ENCODE measurements around the gene PAK1IP1.
"Not testable (repeated sequence)": the region's sequence is repeated elsewhere in the genome, so short reads cannot be mapped to it uniquely, and the experiment has no call there.

Gene PAK1IP1, protein sequence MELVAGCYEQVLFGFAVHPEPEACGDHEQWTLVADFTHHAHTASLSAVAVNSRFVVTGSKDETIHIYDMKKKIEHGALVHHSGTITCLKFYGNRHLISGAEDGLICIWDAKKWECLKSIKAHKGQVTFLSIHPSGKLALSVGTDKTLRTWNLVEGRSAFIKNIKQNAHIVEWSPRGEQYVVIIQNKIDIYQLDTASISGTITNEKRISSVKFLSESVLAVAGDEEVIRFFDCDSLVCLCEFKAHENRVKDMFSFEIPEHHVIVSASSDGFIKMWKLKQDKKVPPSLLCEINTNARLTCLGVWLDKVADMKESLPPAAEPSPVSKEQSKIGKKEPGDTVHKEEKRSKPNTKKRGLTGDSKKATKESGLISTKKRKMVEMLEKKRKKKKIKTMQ

DNA sequence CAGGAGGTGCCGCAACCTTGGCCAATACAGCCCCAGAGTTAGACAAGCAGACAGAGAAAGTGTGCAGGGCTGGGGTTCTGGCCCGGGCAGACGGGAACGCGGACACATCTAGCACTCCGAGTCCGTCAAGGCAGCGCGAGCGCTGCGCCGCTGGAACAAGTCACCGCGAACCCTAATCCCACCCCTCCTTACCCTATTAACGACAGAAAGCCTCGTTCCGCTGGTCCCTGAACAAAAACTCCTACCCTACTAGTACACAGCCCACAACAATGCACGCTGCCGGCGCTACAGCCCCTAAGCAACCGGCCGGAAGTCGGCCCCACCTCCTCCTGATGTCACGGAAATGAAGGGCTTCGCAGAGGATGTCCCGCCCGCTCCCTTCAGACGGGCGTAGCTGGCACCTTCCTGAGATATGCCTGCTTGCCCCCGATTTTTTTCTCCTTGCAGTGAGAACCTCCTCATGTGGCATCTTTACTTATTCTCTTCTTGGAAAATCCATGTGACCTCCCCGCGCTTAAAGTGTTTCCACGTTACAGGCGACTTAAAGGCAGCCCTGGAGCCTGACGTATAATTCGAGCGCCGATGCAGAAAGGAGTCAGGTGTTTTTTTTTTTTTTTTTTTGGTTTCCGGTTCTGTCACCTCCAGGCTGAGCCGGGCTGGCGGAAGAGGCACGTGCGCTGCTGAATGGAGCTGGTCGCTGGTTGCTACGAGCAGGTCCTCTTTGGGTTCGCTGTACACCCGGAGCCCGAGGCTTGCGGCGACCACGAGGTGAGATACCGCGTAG, at the start of gene PAK1IP1, which contains the start of gene C6orf52:
Gene PAK1IP1 (plus strand): TSS at position 671 of the 784 bp plus-strand sequence. CDS start 14 bp downstream, at position 685.
Gene C6orf52 (minus strand): TSS at position 315 of the 784 bp plus-strand sequence. CDS start 7,066 bp downstream, outside the sequence.
- Histone ChIP-seq H3K36me3 (ENCODE audit: low read depth) (peaks cover 25% of the 10 kb centered on the region), H3K4me3 (ENCODE audit: severe bottlenecking) (peak within 1 kb of the TSS; percentile 87), H3K4me1 (ENCODE audit: insufficient read depth, poor library complexity, severe bottlenecking) (peaks cover 10% of the 10 kb centered on the region), H3K27me3 (ENCODE audit: insufficient read depth, poor library complexity, severe bottlenecking) (no peaks in the 10 kb centered on the region), H3K27ac (ENCODE audit: poor library complexity, severe bottlenecking) (peak within 1 kb of the TSS; percentile 77), H3K9me3 (ENCODE audit: severe bottlenecking) (peaks cover 2% of the 10 kb centered on the region)
- peak; percentile 91 for DNase-seq (ENCODE audit: low spot score)
- no peak for TF ChIP-seq CTCF (IDR thresholded peaks at IDR 0.05; ENCODE audit: poor library complexity, severe bottlenecking)
- peak; percentile 95 for ATAC-seq (ENCODE audit: low read depth)

DNA sequence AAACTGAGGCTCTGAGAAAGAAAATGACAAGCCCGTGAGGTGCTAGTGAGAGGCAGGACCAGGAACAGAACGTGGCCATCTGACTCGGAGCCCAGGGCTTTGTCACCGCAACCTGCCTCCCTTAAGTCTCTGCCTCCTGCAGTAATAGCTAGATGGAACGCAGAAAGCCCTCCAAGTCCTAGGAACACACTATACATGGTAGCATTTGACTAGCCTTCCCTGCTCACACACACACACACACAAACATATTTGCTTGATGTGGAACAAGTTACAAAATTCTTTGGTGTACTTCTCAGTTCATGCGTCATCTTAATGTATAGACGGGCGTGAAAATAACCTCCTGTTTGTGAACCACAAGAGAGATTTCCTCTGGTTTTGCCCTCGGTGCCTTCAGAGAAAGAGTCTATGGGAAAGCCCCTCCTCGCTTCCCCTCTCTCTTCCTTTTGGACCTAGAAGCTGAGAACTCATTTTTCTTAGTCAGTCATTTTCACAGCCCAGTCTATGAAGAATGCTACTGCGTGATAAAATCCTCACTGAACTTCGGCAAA, 39.2 kb upstream of the PAK1IP1 start:
- Histone ChIP-seq H3K4me1 (ENCODE audit: insufficient read depth, poor library complexity, severe bottlenecking) (no peaks in the 10 kb centered on the region), H3K9me3 (ENCODE audit: severe bottlenecking) (no peaks in the 10 kb centered on the region), H3K27ac (ENCODE audit: poor library complexity, severe bottlenecking) (no peak overlapping the region), H3K36me3 (ENCODE audit: low read depth) (no peaks in the 10 kb centered on the region), H3K27me3 (ENCODE audit: insufficient read depth, poor library complexity, severe bottlenecking) (no peaks in the 10 kb centered on the region), H3K4me3 (ENCODE audit: severe bottlenecking) (no peak overlapping the region)
- no peak for TF ChIP-seq CTCF (IDR thresholded peaks at IDR 0.05; ENCODE audit: poor library complexity, severe bottlenecking)
- DNase-seq (ENCODE audit: low spot score) (no peak), ATAC-seq (ENCODE audit: low read depth) (no peak)

GRCh38 chr6:10658910-10659698, 35.7 kb upstream of the PAK1IP1 start:
- ATAC-seq (ENCODE audit: low read depth) (no peak), DNase-seq (ENCODE audit: low spot score) (no peak)
- Histone ChIP-seq H3K4me3 (ENCODE audit: severe bottlenecking) (peak overlapping the region; percentile 32), H3K36me3 (ENCODE audit: low read depth) (no peaks in the 10 kb centered on the region), H3K4me1 (ENCODE audit: insufficient read depth, poor library complexity, severe bottlenecking) (no peaks in the 10 kb centered on the region), H3K27me3 (ENCODE audit: insufficient read depth, poor library complexity, severe bottlenecking) (no peaks in the 10 kb centered on the region), H3K27ac (ENCODE audit: poor library complexity, severe bottlenecking) (no peak overlapping the region), H3K9me3 (ENCODE audit: severe bottlenecking) (no peaks in the 10 kb centered on the region)
- TF ChIP-seq CTCF (IDR thresholded peaks at IDR 0.05; ENCODE audit: poor library complexity, severe bottlenecking) = no peak

DNA sequence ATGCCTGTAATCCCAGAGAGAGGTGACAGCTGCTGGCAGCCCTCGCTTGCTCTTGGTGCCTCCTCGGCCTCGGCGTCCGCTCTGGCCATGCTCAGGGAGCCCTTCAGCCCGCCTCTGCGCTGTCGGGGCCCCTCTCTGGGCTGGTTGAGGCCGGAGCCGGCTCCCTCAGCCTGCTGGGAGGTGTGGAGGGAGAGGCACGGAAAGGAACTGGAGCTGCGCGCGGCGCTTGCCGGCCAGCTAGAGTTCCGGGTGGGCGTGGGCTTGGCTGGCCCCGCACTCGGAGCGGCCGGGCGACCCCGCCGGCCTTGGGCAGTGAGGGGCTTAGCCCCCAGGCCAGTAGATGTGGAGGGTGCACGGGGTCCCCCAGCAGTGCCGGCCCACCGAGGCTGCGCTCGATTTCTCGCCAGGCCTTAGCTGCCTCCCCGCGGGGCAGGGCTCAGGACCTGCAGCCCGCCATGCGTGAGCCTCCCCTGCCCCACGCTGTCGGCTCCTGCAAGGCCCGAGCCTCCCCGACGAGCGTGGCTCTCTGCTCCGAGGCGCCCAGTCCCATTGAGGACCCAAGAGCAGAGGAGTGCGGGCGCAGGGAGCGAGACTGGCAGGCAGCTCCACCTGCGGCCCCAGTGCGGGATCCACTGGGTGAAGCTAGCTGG, 34.9 kb upstream of the PAK1IP1 start:
- no peak for TF ChIP-seq CTCF (IDR thresholded peaks at IDR 0.05; ENCODE audit: poor library complexity, severe bottlenecking)
- ATAC-seq (ENCODE audit: low read depth) = peak; percentile 62; the same call in 2 of the 3 replicates

DNA sequence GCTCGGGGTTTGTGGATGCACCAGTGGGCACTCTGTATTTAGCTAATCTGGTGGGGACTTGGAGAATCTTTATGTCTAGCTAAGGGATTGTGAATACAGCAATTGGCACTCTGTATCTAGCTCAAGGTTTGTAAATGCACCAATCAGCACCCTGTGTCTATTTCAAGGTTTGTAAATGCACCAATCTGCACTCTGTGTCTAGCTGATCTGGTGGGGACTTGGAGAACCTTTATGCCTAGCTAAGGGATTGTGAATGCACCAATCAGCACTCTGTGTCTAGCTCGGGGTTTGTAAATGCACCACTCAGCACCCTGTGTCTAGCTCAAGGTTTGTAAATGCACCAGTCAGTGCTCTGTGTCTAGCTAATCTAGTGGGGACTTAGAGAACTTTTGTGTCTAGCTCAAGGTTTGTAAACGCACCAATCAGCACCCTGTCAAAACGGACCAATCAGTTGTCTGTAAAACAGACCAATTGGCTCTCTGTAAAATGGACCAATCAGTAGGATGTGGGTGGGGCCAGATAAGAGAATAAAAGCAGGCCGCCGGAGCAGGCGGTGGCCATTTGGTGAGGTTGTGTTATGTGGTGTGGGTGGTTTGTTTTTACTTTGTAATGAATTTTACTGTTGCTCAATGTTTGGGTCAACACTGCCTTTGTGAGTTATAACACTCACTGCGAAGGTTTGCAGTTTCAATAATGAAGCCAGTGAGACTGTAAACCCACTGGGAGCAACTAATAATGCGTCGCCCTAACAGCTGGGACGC, 34.2 kb upstream of the PAK1IP1 start:
- not testable (repeated sequence) for H3K36me3 ChIP-seq (ENCODE audit: low read depth); DNase-seq (ENCODE audit: low spot score); ATAC-seq (ENCODE audit: low read depth); H3K27ac ChIP-seq (ENCODE audit: poor library complexity, severe bottlenecking); H3K27me3 ChIP-seq (ENCODE audit: insufficient read depth, poor library complexity, severe bottlenecking); H3K4me3 ChIP-seq (ENCODE audit: severe bottlenecking); H3K9me3 ChIP-seq (ENCODE audit: severe bottlenecking); H3K4me1 ChIP-seq (ENCODE audit: insufficient read depth, poor library complexity, severe bottlenecking)

More for the DNA sequence above, 34.9 kb upstream of the PAK1IP1 start:
- DNase-seq (ENCODE audit: low spot score) = no peak
- Histone ChIP-seq H3K4me3 (ENCODE audit: severe bottlenecking) (peak overlapping the region; percentile 32), H3K9me3 (ENCODE audit: severe bottlenecking) (no peaks in the 10 kb centered on the region), H3K36me3 (ENCODE audit: low read depth) (no peaks in the 10 kb centered on the region), H3K27ac (ENCODE audit: poor library complexity, severe bottlenecking) (no peak overlapping the region), H3K27me3 (ENCODE audit: insufficient read depth, poor library complexity, severe bottlenecking) (no peaks in the 10 kb centered on the region), H3K4me1 (ENCODE audit: insufficient read depth, poor library complexity, severe bottlenecking) (no peaks in the 10 kb centered on the region)
